Activated naive CD8-positive, alpha-beta T cell treated with anti-CD3 and anti-CD28 coated beads, Interleukin-2, amount 50 U/mL, for 24 hours (primary cell): ENCODE data around the gene PLCG1.

Experiments
- ATAC-seq: fragments of 150-1000 bp; cut with Tn5 transposase; one replicate; pipeline ENCODE4 v1.10.0; 2021
- DNase-seq: peaks from one replicate; pipeline ENCODE4 v3.0.0; 2021
- H3K27ac Mint-ChIP-seq: one replicate; pipeline ENCODE4 v1.8.0; 2021; ENCODE audit warnings: mild to moderate bottlenecking, mixed read lengths
- H3K27me3 Mint-ChIP-seq: one replicate; pipeline ENCODE4 v1.8.0; 2021; ENCODE audit warnings: mixed read lengths
- H3K36me3 Mint-ChIP-seq: one replicate; pipeline ENCODE4 v1.8.0; 2021; ENCODE audit warnings: low read depth, mixed read lengths
- H3K4me1 Mint-ChIP-seq: one replicate; pipeline ENCODE4 v1.8.0; 2021; ENCODE audit warnings: mixed read lengths
- H3K4me3 Mint-ChIP-seq: one replicate; pipeline ENCODE4 v1.8.0; 2021; ENCODE audit warnings: mild to moderate bottlenecking, moderate library complexity, mixed read lengths
- H3K9me3 Mint-ChIP-seq: one replicate; pipeline ENCODE4 v1.8.0; 2021; ENCODE audit warnings: mixed read lengths

Gene PLCG1

GRCh38 chr20:41136680-41137613 is at the start of gene PLCG1:
Gene PLCG1 (plus strand): TSS chr20:41137543. CDS start chr20:41137642, 99 bp downstream.
- Mint-ChIP-seq H3K4me1 (peaks cover 66% of the 10 kb centered on the region), H3K27ac (peak within 1 kb of the TSS; percentile 91), H3K27me3 (no peaks in the 10 kb centered on the region), H3K9me3 (no peaks in the 10 kb centered on the region), H3K36me3 (peaks cover 15% of the 10 kb centered on the region), H3K4me3 (peak within 1 kb of the TSS; percentile 95)
- DNase-seq, result peak; percentile 88
- peak; percentile 46 for ATAC-seq

GRCh38 chr20:41087777-41088176 is 49.6 kb upstream of the PLCG1 start:
- Mint-ChIP-seq H3K27me3 (no peaks in the 10 kb centered on the region), H3K4me1 (peaks cover 15% of the 10 kb centered on the region), H3K4me3 (no peak overlapping the region), H3K27ac (no peak overlapping the region), H3K36me3 (peaks cover 64% of the 10 kb centered on the region), H3K9me3 (no peaks in the 10 kb centered on the region)
- no peak for DNase-seq
- ATAC-seq, result no peak

GRCh38 chr20:41089555-41089954 is 47.8 kb upstream of the PLCG1 start:
- H3K4me3 Mint-ChIP-seq, result no peak overlapping the region
- no peak for DNase-seq
- ATAC-seq, result no peak
- peaks cover 55% of the 10 kb centered on the region for H3K36me3 Mint-ChIP-seq
- no peaks in the 10 kb centered on the region for H3K27me3 Mint-ChIP-seq
- no peaks in the 10 kb centered on the region for H3K9me3 Mint-ChIP-seq
- H3K27ac Mint-ChIP-seq, result no peak overlapping the region
- peaks cover 15% of the 10 kb centered on the region for H3K4me1 Mint-ChIP-seq

GRCh38 chr20:41091927-41092326 is 45.4 kb upstream of the PLCG1 start:
- DNase-seq (no peak), ATAC-seq (no peak)
- peak overlapping the region; percentile 4 for H3K27ac Mint-ChIP-seq
- H3K9me3 Mint-ChIP-seq, result no peaks in the 10 kb centered on the region
- no peak overlapping the region for H3K4me3 Mint-ChIP-seq
- H3K27me3 Mint-ChIP-seq, result no peaks in the 10 kb centered on the region
- H3K36me3 Mint-ChIP-seq, result peaks cover 50% of the 10 kb centered on the region
- H3K4me1 Mint-ChIP-seq, result peaks cover 6% of the 10 kb centered on the region

- no peak overlapping the region for H3K4me3 Mint-ChIP-seq
- H3K27me3 Mint-ChIP-seq, result no peaks in the 10 kb centered on the region
- no peak for DNase-seq
- peaks cover 57% of the 10 kb centered on the region for H3K36me3 Mint-ChIP-seq
- no peaks in the 10 kb centered on the region for H3K9me3 Mint-ChIP-seq
- peaks cover 4% of the 10 kb centered on the region for H3K4me1 Mint-ChIP-seq
- no peak for ATAC-seq
- no peak overlapping the region for H3K27ac Mint-ChIP-seq
These were observed 42.8 kb upstream of the PLCG1 start for GRCh38 chr20:41094353-41095055.

GRCh38 chr20:41095110-41095969 is 42.0 kb upstream of the PLCG1 start:
- peaks cover 4% of the 10 kb centered on the region for H3K4me1 Mint-ChIP-seq
- H3K4me3 Mint-ChIP-seq, result no peak overlapping the region
- H3K27me3 Mint-ChIP-seq, result no peaks in the 10 kb centered on the region
- no peaks in the 10 kb centered on the region for H3K9me3 Mint-ChIP-seq
- peak; percentile 53 for DNase-seq
- peaks cover 62% of the 10 kb centered on the region for H3K36me3 Mint-ChIP-seq
- no peak overlapping the region for H3K27ac Mint-ChIP-seq
- peak; percentile 61 for ATAC-seq

GRCh38 chr20:41098703-41099250 is 38.6 kb upstream of the PLCG1 start:
- H3K4me1 Mint-ChIP-seq, result peaks cover 4% of the 10 kb centered on the region
- H3K4me3 Mint-ChIP-seq, result no peak overlapping the region
- no peaks in the 10 kb centered on the region for H3K27me3 Mint-ChIP-seq
- ATAC-seq (no peak), DNase-seq (no peak)
- no peak overlapping the region for H3K27ac Mint-ChIP-seq
- peaks cover 61% of the 10 kb centered on the region for H3K36me3 Mint-ChIP-seq
- no peaks in the 10 kb centered on the region for H3K9me3 Mint-ChIP-seq

- no peaks in the 10 kb centered on the region for H3K27me3 Mint-ChIP-seq
- H3K4me3 Mint-ChIP-seq, result no peak overlapping the region
- peaks cover 2% of the 10 kb centered on the region for H3K4me1 Mint-ChIP-seq
- DNase-seq, result no peak
- no peaks in the 10 kb centered on the region for H3K9me3 Mint-ChIP-seq
- H3K27ac Mint-ChIP-seq, result no peak overlapping the region
- peaks cover 63% of the 10 kb centered on the region for H3K36me3 Mint-ChIP-seq
- ATAC-seq, result no peak
These were observed 37.3 kb upstream of the PLCG1 start for GRCh38 chr20:41100001-41100480.

- Mint-ChIP-seq H3K27me3 (no peaks in the 10 kb centered on the region), H3K36me3 (peaks cover 56% of the 10 kb centered on the region), H3K4me1 (no peaks in the 10 kb centered on the region), H3K27ac (no peak overlapping the region), H3K9me3 (no peaks in the 10 kb centered on the region), H3K4me3 (no peak overlapping the region)
- DNase-seq (no peak), ATAC-seq (no peak)
These were observed 35.7 kb upstream of the PLCG1 start for GRCh38 chr20:41101660-41102059.

GRCh38 chr20:41108531-41108930 is 28.8 kb upstream of the PLCG1 start:
- Mint-ChIP-seq H3K27ac (no peak overlapping the region), H3K4me3 (no peak overlapping the region), H3K4me1 (peaks cover 7% of the 10 kb centered on the region), H3K36me3 (peaks cover 43% of the 10 kb centered on the region), H3K27me3 (no peaks in the 10 kb centered on the region), H3K9me3 (no peaks in the 10 kb centered on the region)
- no peak for ATAC-seq
- no peak for DNase-seq

- Mint-ChIP-seq H3K4me1 (peaks cover 7% of the 10 kb centered on the region), H3K4me3 (no peak overlapping the region), H3K27ac (no peak overlapping the region), H3K27me3 (no peaks in the 10 kb centered on the region), H3K9me3 (no peaks in the 10 kb centered on the region), H3K36me3 (peaks cover 47% of the 10 kb centered on the region)
- DNase-seq (no peak), ATAC-seq (no peak)
These were observed 27.3 kb upstream of the PLCG1 start for GRCh38 chr20:41110012-41110411.

- Mint-ChIP-seq H3K4me1 (peaks cover 7% of the 10 kb centered on the region), H3K9me3 (no peaks in the 10 kb centered on the region), H3K36me3 (peaks cover 57% of the 10 kb centered on the region), H3K27me3 (no peaks in the 10 kb centered on the region), H3K27ac (peak overlapping the region; percentile 49), H3K4me3 (no peak overlapping the region)
- peak; percentile 54 for ATAC-seq
- no peak for DNase-seq
These were observed 26.3 kb upstream of the PLCG1 start for GRCh38 chr20:41110930-41111577.

- Mint-ChIP-seq H3K27me3 (no peaks in the 10 kb centered on the region), H3K9me3 (no peaks in the 10 kb centered on the region), H3K36me3 (peaks cover 62% of the 10 kb centered on the region), H3K27ac (peak overlapping the region; percentile 7), H3K4me1 (peaks cover 7% of the 10 kb centered on the region), H3K4me3 (no peak overlapping the region)
- DNase-seq (no peak), ATAC-seq (no peak)
These were observed 25.8 kb upstream of the PLCG1 start for GRCh38 chr20:41111578-41111951.
